HepG2 (cell line): ENCODE results near the gene CPT1C. TPM values are rescaled to one million over a fixed set of nuclear protein-coding genes. Genes with fewer than 3 reads are reported as not detected.
A peak's percentile ranks its signal among the peaks of the same experiment; 100 is the strongest.

ENCODE experiments used
- AGO1 ChIP-seq: fragments of 200-400 bp; formaldehyde crosslinking; IDR thresholded peaks from 2 replicates; pipeline ENCODE4 v1.6.1; 2017; ENCODE audit warnings: mild to moderate bottlenecking, low read depth, low read length, moderate library complexity; ENCODE audit not compliant: poor library complexity, severe bottlenecking
- BCL3 ChIP-seq: sonication (generic); formaldehyde crosslinking; IDR thresholded peaks from 2 replicates; pipeline ENCODE4 v1.5.1; 2020; ENCODE audit warnings: mild to moderate bottlenecking, missing genetic modification reagents, moderate library complexity
- BHLHE40 ChIP-seq: IDR thresholded peaks from 2 replicates; pipeline ENCODE4 v1.6.1; 2011; ENCODE audit warnings: low read length, improper control_type of control experiment
- FOXA3 ChIP-seq: IDR thresholded peaks from 2 replicates; pipeline ENCODE4 v1.6.1; 2016; ENCODE audit warnings: missing genetic modification reagents, missing compliant biosample characterization
- GATAD2A ChIP-seq: IDR thresholded peaks from 2 replicates; pipeline ENCODE4 v1.6.1; 2016
- GZF1 ChIP-seq: sonication (generic); formaldehyde crosslinking; IDR thresholded peaks from 2 replicates; pipeline ENCODE4 v1.5.1; 2020; ENCODE audit warnings: mild to moderate bottlenecking, missing genetic modification reagents
- HNF4A ChIP-seq: sonication (generic); formaldehyde crosslinking; IDR thresholded peaks from 2 replicates; pipeline ENCODE4 v1.4.0; 2020; ENCODE audit warnings: missing genetic modification reagents
- IKZF1 ChIP-seq: fragments of 450-650 bp; IDR thresholded peaks from 2 replicates; pipeline ENCODE4 v1.7.1; 2016
- MIER2 ChIP-seq: IDR thresholded peaks from 2 replicates; pipeline ENCODE4 v1.6.1; 2016; ENCODE audit warnings: missing biosample characterization, missing genetic modification reagents
- MIER3 ChIP-seq: IDR thresholded peaks from 2 replicates; pipeline ENCODE4 v1.6.1; 2016; ENCODE audit warnings: missing compliant biosample characterization, borderline replicate concordance
- MXD3 ChIP-seq: IDR thresholded peaks from 2 replicates; pipeline ENCODE4 v1.6.1; 2016; ENCODE audit warnings: mild to moderate bottlenecking, missing biosample characterization, missing genetic modification reagents
- PHF5A ChIP-seq: IDR thresholded peaks from one replicate; pipeline ENCODE4 v1.6.1; 2018; ENCODE audit warnings: low read depth, missing genetic modification reagents; ENCODE audit not compliant: unreplicated experiment
- RAD21 ChIP-seq: fragments of 450-650 bp; formaldehyde crosslinking; IDR thresholded peaks from 2 replicates; pipeline ENCODE4 v1.5.0; 2020; ENCODE audit warnings: mild to moderate bottlenecking
- RXRB ChIP-seq: IDR thresholded peaks from 2 replicates; pipeline ENCODE4 v1.6.1; 2016; ENCODE audit warnings: borderline replicate concordance, missing genetic modification reagents, missing compliant biosample characterization
- SALL1 ChIP-seq: sonication (generic); formaldehyde crosslinking; IDR thresholded peaks from 2 replicates; pipeline ENCODE4 v1.8.0; 2022; ENCODE audit warnings: mild to moderate bottlenecking, missing genetic modification reagents
- XRCC5 ChIP-seq: fragments of 200-400 bp; formaldehyde crosslinking; optimal IDR thresholded peaks from 2 replicates; pipeline ENCODE3; 2017; ENCODE audit warnings: mild to moderate bottlenecking, low read length
- ZC3H13 ChIP-seq: sonication (generic); formaldehyde crosslinking; IDR thresholded peaks from 2 replicates; pipeline ENCODE4 v1.8.1; 2023; ENCODE audit warnings: mild to moderate bottlenecking, missing genetic modification reagents, moderate library complexity
- ZNF160 ChIP-seq: sonication (generic); formaldehyde crosslinking; IDR thresholded peaks from 2 replicates; pipeline ENCODE4 v1.8.0; 2022; ENCODE audit warnings: mild to moderate bottlenecking, inconsistent platforms, missing genetic modification reagents
- ZNF232 ChIP-seq: sonication (generic); formaldehyde crosslinking; IDR thresholded peaks from 2 replicates; pipeline ENCODE4 v1.4.0; 2020; ENCODE audit warnings: missing genetic modification reagents, borderline replicate concordance
- ZNF589 ChIP-seq: sonication (generic); formaldehyde crosslinking; conservative IDR thresholded peaks from 2 replicates; pipeline ENCODE4 v1.8.0; 2022; ENCODE audit warnings: mild to moderate bottlenecking, moderate library complexity, missing genetic modification reagents
- ZNF687 ChIP-seq: sonication (generic); formaldehyde crosslinking; IDR thresholded peaks from 2 replicates; pipeline ENCODE4 v1.5.1; 2020; ENCODE audit warnings: mild to moderate bottlenecking, missing genetic modification reagents, moderate library complexity
- ZNF709 ChIP-seq: sonication (generic); formaldehyde crosslinking; IDR thresholded peaks from 2 replicates; pipeline ENCODE4 v1.5.0; 2020; ENCODE audit warnings: mild to moderate bottlenecking, missing genetic modification reagents
- ZNF773 ChIP-seq: sonication (generic); formaldehyde crosslinking; IDR thresholded peaks from 2 replicates; pipeline ENCODE4 v1.4.0; 2020; ENCODE audit warnings: missing genetic modification reagents, borderline replicate concordance
- polyA plus RNA-seq, 8 experiments: library from polyadenylated mRNA; depleted of rRNA in 3 of 8; stranded (reverse) in 7 of 8; unstranded in 1 of 8; fragments of >200 nt; fragmentation: Illumina TruSeq in 4 of 8; extraction: Trizol in 4 of 8; gene quantifications; 2 replicates each; pipeline versions ENCODE4 v1.2.1 to v1.2.3, GENCODE V29; 2011 to 2016; ENCODE audit warnings: low read depth in 4 of 8, missing spikeins in 1 of 8, mixed read lengths in 1 of 8; ENCODE audit not compliant: insufficient read depth in 1 of 8
- total RNA-seq, 5 experiments: library from RNA; depleted of rRNA; stranded (reverse); fragments of >200 nt; fragmentation: Illumina TruSeq; extraction: Trizol; gene quantifications; 2 replicates each; pipeline ENCODE4 v1.2.3, GENCODE V29; 2016; ENCODE audit warnings: low read depth in 1 of 5

CPT1C gene
- total and polyA plus RNA-seq, 2 of the 13 experiments (the other 11 are each of a cell fraction or from before 2014, with no cell fraction given), result 0.18 TPM; not detected in 1

GRCh38 chr19:49641688-49642491, 49.0 kb upstream of the CPT1C start, which contains the start of gene SCAF1 (continued):
- peak; percentile 82 for TF ChIP-seq ZNF687 (CRISPR knock-in tag)
- TF ChIP-seq RXRB (CRISPR knock-in tag), result peak; percentile 99
- TF ChIP-seq ZNF160, result no peak
- 0 out of 2 replicates have a peak, but pooled peaks have one; percentile 12 for TF ChIP-seq ZNF232 (CRISPR knock-in tag)
- TF ChIP-seq BCL3 (CRISPR knock-in tag), result peak; percentile 97
- TF ChIP-seq XRCC5, result no peak
- 0 out of 2 replicates have a peak, but pooled peaks have one; percentile 11 for TF ChIP-seq MXD3 (CRISPR knock-in tag)
- peak; percentile 90 for TF ChIP-seq ZC3H13 (CRISPR knock-in tag)
- peak; percentile 68; the same call in 1 of the 2 replicates for TF ChIP-seq FOXA3
- 0 out of 2 replicates have a peak, but pooled peaks have one; percentile 26 for TF ChIP-seq MIER2 (CRISPR knock-in tag)
- peak; percentile 69 for TF ChIP-seq AGO1
- TF ChIP-seq GZF1 (CRISPR knock-in tag), result no peak
- 0 out of 2 replicates have a peak, but pooled peaks have one; percentile 30 for TF ChIP-seq ZNF589 (CRISPR knock-in tag)
- no peak for TF ChIP-seq IKZF1
- TF ChIP-seq ZNF709 (CRISPR knock-in tag), result peak; percentile 64; the same call in 1 of the 2 replicates
- peak; percentile 64; the same call in 1 of the 2 replicates for TF ChIP-seq SALL1 (CRISPR knock-in tag)
- TF ChIP-seq PHF5A (CRISPR knock-in tag), result no peak
- TF ChIP-seq RAD21 (CRISPR knock-in tag), result no peak
- peak; percentile 36; the same call in 1 of the 2 replicates for TF ChIP-seq GATAD2A (CRISPR knock-in tag)
- TF ChIP-seq MIER3 (CRISPR knock-in tag), result peak; percentile 71; the same call in 1 of the 2 replicates
- TF ChIP-seq BHLHE40, result no peak
- TF ChIP-seq HNF4A (CRISPR knock-in tag), result no peak
- no peak for TF ChIP-seq ZNF773 (CRISPR knock-in tag)
